ENCODE results near the gene LZTFL1.
"Not testable (repeated sequence)": the region's sequence is repeated elsewhere in the genome, so short reads cannot be mapped to it uniquely, and the experiment has no call there.

LZTFL1 gene

GRCh38 chr3:45858809-45859543, 17.1 kb upstream of the LZTFL1 start:
- Histone ChIP-seq H3K23ac (ENCODE audit: low read length in 2 of 2) (no peak overlapping the region), H3K4ac (ENCODE audit: low read depth in 1 of 2, low read length in 2 of 2) (no peak overlapping the region)

DNA sequence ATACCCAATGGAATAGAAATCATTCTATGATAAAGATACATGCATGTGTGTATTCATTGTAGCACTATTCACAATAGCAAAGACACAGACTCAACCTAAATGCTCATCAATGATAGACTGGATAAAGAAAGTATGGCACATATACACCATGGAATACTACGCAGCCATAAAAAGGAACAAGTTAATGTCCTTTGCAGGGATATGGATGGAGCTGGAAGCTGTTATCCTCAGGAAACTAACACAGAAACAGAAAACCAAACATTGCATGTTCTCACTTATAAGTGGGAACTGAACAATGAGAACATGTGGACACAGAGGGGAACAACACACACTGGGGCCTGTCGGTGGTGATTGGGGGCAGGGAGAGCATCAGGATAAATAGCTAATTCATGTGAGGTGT, 15.1 kb upstream of the LZTFL1 start:
- H3K23ac ChIP-seq (ENCODE audit: low read length in 2 of 2); H3K4me3 ChIP-seq (ENCODE audit: insufficient read depth in 1 of 2, low read depth in 1 of 2, low read length in 2 of 2); H3K79me1 ChIP-seq (replicated peaks; ENCODE audit: low read length, poor library complexity, severe bottlenecking); H3K14ac ChIP-seq (ENCODE audit: low read length in 2 of 2); DNase-seq; H4K91ac ChIP-seq (ENCODE audit: low read length); H3K4me1 ChIP-seq (ENCODE audit: control insufficient read depth, insufficient read depth, low read depth, low read length); H3K9me3 ChIP-seq (ENCODE audit: control insufficient read depth, low read length); H3K27ac ChIP-seq (ENCODE audit: low read length, poor library complexity, severe bottlenecking); H3K36me3 ChIP-seq (ENCODE audit: control insufficient read depth in 1 of 2, insufficient read depth in 2 of 2, low read depth in 1 of 2, low read length in 2 of 2); H3K18ac ChIP-seq (ENCODE audit: low read depth in 1 of 2, low read length in 2 of 2); H3K9ac ChIP-seq (ENCODE audit: low read length); H2BK5ac ChIP-seq (ENCODE audit: low read depth, low read length, poor library complexity, severe bottlenecking); H3K27me3 ChIP-seq (ENCODE audit: control insufficient read depth in 1 of 2, insufficient read depth in 1 of 2, low read length in 2 of 2); H2BK12ac ChIP-seq (ENCODE audit: low read length in 2 of 2); H3K4ac ChIP-seq (ENCODE audit: low read depth in 1 of 2, low read length in 2 of 2); H2AFZ ChIP-seq (ENCODE audit: low read depth, low read length); H4K8ac ChIP-seq (ENCODE audit: low read length); H2AK5ac ChIP-seq (ENCODE audit: low read length, severe bottlenecking); H2BK15ac ChIP-seq (ENCODE audit: low read depth, poor library complexity, severe bottlenecking); H2BK120ac ChIP-seq (ENCODE audit: low read depth, low read length); H3K4me2 ChIP-seq (ENCODE audit: low read length, poor library complexity, severe bottlenecking): not testable (repeated sequence)
- 57% methylated on average over 1 of the region's 2 CpGs for WGBS

More at GRCh38 chr3:45858809-45859543, 17.1 kb upstream of the LZTFL1 start:
- Histone ChIP-seq H4K8ac (ENCODE audit: low read length) (no peak overlapping the region), H3K4me2 (ENCODE audit: low read length, poor library complexity, severe bottlenecking) (no peak overlapping the region), H3K9me3 (ENCODE audit: control insufficient read depth, low read length) (peaks cover 17% of the 10 kb centered on the region), H3K27me3 (ENCODE audit: control insufficient read depth in 1 of 2, insufficient read depth in 1 of 2, low read length in 2 of 2) (peaks cover 11% of the 10 kb centered on the region in 2 experiments), H3K9ac (ENCODE audit: low read length) (no peak overlapping the region), H3K14ac (ENCODE audit: low read length in 2 of 2) (no peak overlapping the region), H3K4me3 (ENCODE audit: insufficient read depth in 1 of 2, low read depth in 1 of 2, low read length in 2 of 2) (no peak overlapping the region), H4K91ac (ENCODE audit: low read length) (no peak overlapping the region), H3K4me1 (ENCODE audit: control insufficient read depth, insufficient read depth, low read depth, low read length) (no peaks in the 10 kb centered on the region), H2BK120ac (ENCODE audit: low read depth, low read length) (no peak overlapping the region), H3K79me1 (replicated peaks; ENCODE audit: low read length, poor library complexity, severe bottlenecking) (no peaks in the 10 kb centered on the region), H2BK12ac (ENCODE audit: low read length in 2 of 2) (no peak overlapping the region), H3K18ac (ENCODE audit: low read depth in 1 of 2, low read length in 2 of 2) (no peak overlapping the region), H2AK5ac (ENCODE audit: low read length, severe bottlenecking) (no peak overlapping the region), H3K36me3 (ENCODE audit: control insufficient read depth in 1 of 2, insufficient read depth in 2 of 2, low read depth in 1 of 2, low read length in 2 of 2) (no peaks in the 10 kb centered on the region), H2AFZ (ENCODE audit: low read depth, low read length) (no peak overlapping the region), H2BK15ac (ENCODE audit: low read depth, poor library complexity, severe bottlenecking) (no peak overlapping the region), H2BK5ac (ENCODE audit: low read depth, low read length, poor library complexity, severe bottlenecking) (no peak overlapping the region), H3K27ac (ENCODE audit: low read length, poor library complexity, severe bottlenecking) (no peak overlapping the region)
- no peak for DNase-seq
- WGBS, result 87% methylated on average over 5 of the region's 7 CpGs

DNA sequence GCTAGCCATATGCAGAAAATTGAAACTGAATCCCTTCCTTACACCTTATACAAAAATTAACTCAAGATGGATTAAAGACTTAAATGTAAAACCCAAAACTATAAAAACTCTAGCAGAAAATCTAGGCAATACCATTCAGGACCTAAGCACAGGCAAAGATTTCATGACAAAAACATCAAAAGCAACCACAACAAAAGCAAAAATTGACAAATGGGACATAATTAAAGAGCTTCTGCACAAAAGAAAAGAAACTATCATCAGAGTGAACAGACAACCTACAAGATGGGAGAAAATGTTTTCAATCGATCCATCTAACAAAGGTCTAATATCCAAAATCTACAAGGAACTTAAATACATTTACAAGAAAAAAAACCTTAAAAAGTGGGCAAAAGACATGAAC, 14.4 kb upstream of the LZTFL1 start:
- not testable (repeated sequence) for H3K27me3 ChIP-seq (ENCODE audit: control insufficient read depth in 1 of 2, insufficient read depth in 1 of 2, low read length in 2 of 2)
- 75% methylated on average over 1 of the region's 1 CpG for WGBS

GRCh38 chr3:45852828-45853227, 10.9 kb upstream of the LZTFL1 start:
- Histone ChIP-seq H2AK5ac (ENCODE audit: low read length, severe bottlenecking) (no peak overlapping the region), H3K9me3 (ENCODE audit: control insufficient read depth, low read length) (peaks cover 4% of the 10 kb centered on the region), H3K9ac (ENCODE audit: low read length) (no peak overlapping the region), H3K4me3 (ENCODE audit: insufficient read depth in 1 of 2, low read depth in 1 of 2, low read length in 2 of 2) (no peak overlapping the region), H3K23ac (ENCODE audit: low read length in 2 of 2) (no peak overlapping the region), H3K79me1 (replicated peaks; ENCODE audit: low read length, poor library complexity, severe bottlenecking) (no peaks in the 10 kb centered on the region), H3K14ac (ENCODE audit: low read length in 2 of 2) (no peak overlapping the region), H4K91ac (ENCODE audit: low read length) (no peak overlapping the region), H3K4ac (ENCODE audit: low read depth in 1 of 2, low read length in 2 of 2) (no peak overlapping the region), H3K4me2 (ENCODE audit: low read length, poor library complexity, severe bottlenecking) (no peak overlapping the region), H2BK15ac (ENCODE audit: low read depth, poor library complexity, severe bottlenecking) (no peak overlapping the region), H2AFZ (ENCODE audit: low read depth, low read length) (no peak overlapping the region), H3K36me3 (ENCODE audit: control insufficient read depth in 1 of 2, insufficient read depth in 2 of 2, low read depth in 1 of 2, low read length in 2 of 2) (no peaks in the 10 kb centered on the region), H2BK12ac (ENCODE audit: low read length in 2 of 2) (no peak overlapping the region), H3K4me1 (ENCODE audit: control insufficient read depth, insufficient read depth, low read depth, low read length) (no peaks in the 10 kb centered on the region), H4K8ac (ENCODE audit: low read length) (no peak overlapping the region), H2BK120ac (ENCODE audit: low read depth, low read length) (no peak overlapping the region), H3K27ac (ENCODE audit: low read length, poor library complexity, severe bottlenecking) (no peak overlapping the region), H3K18ac (ENCODE audit: low read depth in 1 of 2, low read length in 2 of 2) (no peak overlapping the region), H2BK5ac (ENCODE audit: low read depth, low read length, poor library complexity, severe bottlenecking) (no peak overlapping the region), H3K27me3 (ENCODE audit: control insufficient read depth in 1 of 2, insufficient read depth in 1 of 2, low read length in 2 of 2) (peaks cover 15 to 27% of the 10 kb centered on the region in 2 experiments)
- 76% methylated on average over 2 of the region's 2 CpGs for WGBS
- DNase-seq, result no peak

More for the DNA sequence above, 14.4 kb upstream of the LZTFL1 start:
- H2AFZ ChIP-seq (ENCODE audit: low read depth, low read length); H3K23ac ChIP-seq (ENCODE audit: low read length in 2 of 2); H3K79me1 ChIP-seq (replicated peaks; ENCODE audit: low read length, poor library complexity, severe bottlenecking); H3K9ac ChIP-seq (ENCODE audit: low read length); H2BK12ac ChIP-seq (ENCODE audit: low read length in 2 of 2); H3K14ac ChIP-seq (ENCODE audit: low read length in 2 of 2); H2BK15ac ChIP-seq (ENCODE audit: low read depth, poor library complexity, severe bottlenecking); H3K4me1 ChIP-seq (ENCODE audit: control insufficient read depth, insufficient read depth, low read depth, low read length); H4K91ac ChIP-seq (ENCODE audit: low read length); H4K8ac ChIP-seq (ENCODE audit: low read length); H3K27ac ChIP-seq (ENCODE audit: low read length, poor library complexity, severe bottlenecking); H3K4me3 ChIP-seq (ENCODE audit: insufficient read depth in 1 of 2, low read depth in 1 of 2, low read length in 2 of 2); H3K9me3 ChIP-seq (ENCODE audit: control insufficient read depth, low read length); H3K4me2 ChIP-seq (ENCODE audit: low read length, poor library complexity, severe bottlenecking); H2AK5ac ChIP-seq (ENCODE audit: low read length, severe bottlenecking); H3K18ac ChIP-seq (ENCODE audit: low read depth in 1 of 2, low read length in 2 of 2); H2BK5ac ChIP-seq (ENCODE audit: low read depth, low read length, poor library complexity, severe bottlenecking); H3K36me3 ChIP-seq (ENCODE audit: control insufficient read depth in 1 of 2, insufficient read depth in 2 of 2, low read depth in 1 of 2, low read length in 2 of 2); H3K4ac ChIP-seq (ENCODE audit: low read depth in 1 of 2, low read length in 2 of 2); H2BK120ac ChIP-seq (ENCODE audit: low read depth, low read length); DNase-seq: not testable (repeated sequence)
